Nucleus accumbens (tissue), 56 donors: ENCODE data around the gene CCDC158.
"Not testable (repeated sequence)": the region's sequence is repeated elsewhere in the genome, so short reads cannot be mapped to it uniquely, and the experiment has no call there.

Experiments
- DNase-seq, 56 donors: peaks; one replicate each; lab custom pipeline; 2025; lab: John Stamatoyannopoulos, UW

The CCDC158 gene

DNA sequence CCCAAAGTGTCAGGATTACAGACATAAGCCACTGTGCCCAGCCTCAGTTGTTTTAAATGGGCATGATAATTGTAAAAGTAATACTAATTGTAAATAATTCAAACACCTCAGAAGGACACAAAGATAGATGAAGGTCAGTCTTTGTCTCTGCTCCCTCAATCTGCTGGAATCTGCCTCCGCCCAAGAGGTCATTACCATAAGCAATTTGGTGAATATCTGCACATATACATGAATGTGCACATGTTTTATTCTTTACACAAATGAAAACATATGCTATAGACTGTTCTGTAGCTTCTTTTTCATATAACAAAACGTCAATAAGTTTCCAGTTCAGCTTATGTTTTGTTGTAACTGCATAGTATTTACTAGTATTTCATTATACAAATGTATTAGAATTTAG, 107.4 kb downstream of the CCDC158 start:
- DNase-seq, result no peak

DNA sequence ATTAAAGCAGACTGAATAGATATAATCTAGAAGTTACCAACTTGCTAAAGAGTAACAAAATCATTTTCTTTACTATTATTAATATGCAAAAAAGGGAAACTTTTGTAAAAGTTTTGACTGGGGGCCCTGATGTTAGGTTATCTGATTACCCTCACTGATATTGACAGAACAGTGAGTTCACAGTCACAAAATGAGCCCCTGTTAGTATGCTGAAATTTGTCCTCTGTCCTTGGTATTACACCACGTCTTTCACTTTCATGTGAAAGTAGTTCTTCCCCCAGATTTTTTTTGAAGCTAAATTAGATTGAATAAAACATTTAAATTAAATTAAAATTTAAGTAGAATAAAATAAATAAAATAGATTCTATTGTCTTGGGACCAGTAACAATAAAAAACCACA, 108.5 kb downstream of the CCDC158 start:
- DNase-seq, result no peak

DNA sequence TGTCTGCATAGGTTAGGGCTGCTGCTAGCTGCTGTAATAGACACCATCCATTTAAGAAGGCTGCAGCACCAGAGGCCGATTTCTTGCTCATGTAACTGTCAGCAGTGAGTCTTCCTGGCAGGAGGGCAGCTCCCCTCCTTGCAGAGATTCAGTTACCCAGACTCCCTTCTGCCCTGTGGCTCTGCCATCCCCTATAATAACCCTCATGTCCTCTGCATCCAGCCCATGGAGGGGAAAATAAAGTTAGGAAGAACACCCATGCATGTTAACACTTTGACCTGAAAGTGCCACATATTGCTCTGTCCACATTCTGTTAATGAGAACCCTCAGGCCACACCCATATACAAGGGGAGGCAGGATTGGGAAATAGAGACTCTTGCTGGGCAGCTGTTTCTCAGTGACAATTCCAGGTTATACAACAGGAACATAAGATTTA, 109.0 kb downstream of the CCDC158 start:
- DNase-seq, result no peak

DNA sequence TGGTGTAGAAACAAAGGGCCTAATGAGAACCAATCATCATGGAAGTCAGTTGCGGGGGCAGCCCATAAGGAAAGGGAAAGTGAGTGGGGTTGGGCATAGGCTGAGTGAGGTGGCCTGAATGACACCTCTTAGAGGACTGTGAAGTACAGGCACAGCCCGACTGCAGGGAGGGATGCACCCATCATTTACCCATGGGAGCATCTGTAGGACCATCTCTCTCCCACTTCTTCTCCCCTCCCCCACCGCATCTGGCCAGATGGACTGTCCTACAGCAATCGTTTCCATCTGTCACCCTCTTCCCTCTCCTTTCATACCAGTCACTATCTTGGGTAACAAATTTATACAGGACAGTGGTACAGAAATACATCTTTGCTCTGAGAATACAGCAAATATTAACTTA, 110.3 kb downstream of the CCDC158 start:
- DNase-seq, result no peak

DNA sequence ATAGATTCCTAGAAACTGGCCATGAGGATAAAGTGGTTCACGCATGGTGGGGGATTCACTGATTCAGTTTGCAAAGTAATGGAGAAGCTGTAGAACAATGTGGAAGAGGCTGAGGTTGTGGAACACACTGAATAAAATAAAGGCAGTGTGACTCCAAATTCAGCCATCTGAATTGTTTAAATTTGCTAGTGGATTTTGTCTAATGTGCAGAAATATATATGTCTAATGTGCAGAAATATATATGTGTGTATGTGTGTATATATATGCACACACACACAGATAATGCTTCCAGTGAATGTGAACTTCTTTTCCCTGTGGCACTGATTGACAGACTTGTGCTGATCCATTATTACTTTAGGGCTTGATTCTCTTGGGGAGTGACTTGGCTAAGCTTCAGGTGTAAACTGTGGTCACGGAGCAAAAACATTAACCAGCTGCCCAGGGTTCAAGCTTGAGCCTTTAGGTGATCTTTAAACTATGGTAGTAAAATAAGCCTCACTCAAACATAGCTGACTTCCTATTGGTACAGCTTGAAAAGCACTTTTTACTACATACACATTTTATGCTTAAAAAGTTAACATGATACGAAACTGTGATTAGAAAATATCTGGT, 110.9 kb downstream of the CCDC158 start:
- DNase-seq, result no peak

DNA sequence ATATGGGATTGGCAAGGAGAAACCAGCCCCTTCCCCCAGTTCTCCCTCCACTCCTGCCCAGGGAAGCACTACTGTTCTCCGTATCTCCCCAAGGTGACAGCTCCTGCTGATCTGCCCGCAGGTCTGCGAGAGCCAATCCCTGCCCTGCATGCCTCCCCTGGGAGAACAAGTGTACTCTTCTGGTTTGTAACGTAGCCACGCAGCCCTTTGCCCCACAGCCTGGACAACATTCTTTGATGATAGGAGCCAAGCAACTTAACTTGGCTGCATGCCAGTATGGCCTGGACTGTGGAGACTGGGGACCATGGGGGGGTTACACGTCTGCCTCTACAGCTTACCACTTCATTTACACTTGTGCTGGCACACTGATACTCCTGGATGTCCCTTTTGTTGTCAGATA, 112.4 kb downstream of the CCDC158 start:
- DNase-seq, result peak in 2 of 56 donors; percentile 1

DNA sequence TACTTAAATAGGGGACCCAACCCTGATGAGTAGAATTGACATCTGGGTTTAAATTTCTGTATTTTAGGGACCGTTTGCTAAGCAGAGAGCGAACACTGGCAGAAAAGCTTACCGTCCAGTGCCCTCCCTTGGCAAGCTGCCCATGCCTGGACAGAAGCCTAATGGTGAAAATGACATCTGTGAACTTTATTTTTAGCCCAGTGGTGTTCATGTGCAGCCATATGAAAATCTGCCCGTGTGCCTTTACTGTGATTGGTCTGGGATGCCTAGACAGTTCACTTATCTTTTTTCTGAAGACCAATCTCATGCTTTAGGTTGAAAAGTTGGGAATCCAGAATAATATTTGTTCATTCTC, 113.3 kb downstream of the CCDC158 start:
- peak in 1 of 56 donors; percentile 22 for DNase-seq

DNA sequence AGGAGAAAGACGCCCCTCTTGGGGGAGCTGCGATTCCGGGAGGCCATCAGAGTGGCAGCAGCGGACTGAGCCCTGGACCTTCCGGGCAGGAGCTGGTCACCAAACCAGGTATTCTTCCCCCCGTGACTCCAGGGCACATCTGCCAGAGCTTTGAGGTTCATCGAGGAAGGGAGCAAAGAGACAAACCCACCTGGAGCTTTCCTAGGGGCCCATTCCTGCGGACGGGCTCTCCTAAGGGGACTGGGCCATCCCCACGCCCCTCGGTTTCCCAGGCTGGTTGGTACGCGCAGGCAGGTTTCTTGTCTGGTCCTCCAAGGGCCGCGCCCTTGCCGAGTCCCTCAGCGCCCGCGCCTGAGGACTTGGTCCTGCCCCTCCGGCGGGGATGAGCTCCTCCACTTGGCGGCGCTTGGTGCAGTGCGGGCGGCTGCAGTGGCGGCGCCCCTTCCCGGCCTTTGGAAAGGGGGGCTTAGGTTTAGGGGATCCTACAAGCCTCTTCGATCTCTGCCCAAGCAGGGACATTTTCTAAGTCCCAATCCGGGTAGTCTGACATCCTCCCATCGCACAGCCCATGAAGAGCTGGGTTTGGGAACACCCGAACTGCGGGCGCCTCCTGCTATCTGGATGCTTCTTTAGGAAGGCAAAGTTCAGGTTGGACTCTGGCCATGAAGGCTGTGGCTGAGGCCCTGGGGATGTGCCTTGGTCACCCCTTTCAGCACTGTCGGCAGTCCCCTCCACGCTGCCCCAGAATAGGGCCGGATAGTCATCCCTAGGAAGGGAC, 113.9 kb downstream of the CCDC158 start:
- DNase-seq, result peak in 19 of 56 donors; percentile 1 to 54 (median 17)

DNA sequence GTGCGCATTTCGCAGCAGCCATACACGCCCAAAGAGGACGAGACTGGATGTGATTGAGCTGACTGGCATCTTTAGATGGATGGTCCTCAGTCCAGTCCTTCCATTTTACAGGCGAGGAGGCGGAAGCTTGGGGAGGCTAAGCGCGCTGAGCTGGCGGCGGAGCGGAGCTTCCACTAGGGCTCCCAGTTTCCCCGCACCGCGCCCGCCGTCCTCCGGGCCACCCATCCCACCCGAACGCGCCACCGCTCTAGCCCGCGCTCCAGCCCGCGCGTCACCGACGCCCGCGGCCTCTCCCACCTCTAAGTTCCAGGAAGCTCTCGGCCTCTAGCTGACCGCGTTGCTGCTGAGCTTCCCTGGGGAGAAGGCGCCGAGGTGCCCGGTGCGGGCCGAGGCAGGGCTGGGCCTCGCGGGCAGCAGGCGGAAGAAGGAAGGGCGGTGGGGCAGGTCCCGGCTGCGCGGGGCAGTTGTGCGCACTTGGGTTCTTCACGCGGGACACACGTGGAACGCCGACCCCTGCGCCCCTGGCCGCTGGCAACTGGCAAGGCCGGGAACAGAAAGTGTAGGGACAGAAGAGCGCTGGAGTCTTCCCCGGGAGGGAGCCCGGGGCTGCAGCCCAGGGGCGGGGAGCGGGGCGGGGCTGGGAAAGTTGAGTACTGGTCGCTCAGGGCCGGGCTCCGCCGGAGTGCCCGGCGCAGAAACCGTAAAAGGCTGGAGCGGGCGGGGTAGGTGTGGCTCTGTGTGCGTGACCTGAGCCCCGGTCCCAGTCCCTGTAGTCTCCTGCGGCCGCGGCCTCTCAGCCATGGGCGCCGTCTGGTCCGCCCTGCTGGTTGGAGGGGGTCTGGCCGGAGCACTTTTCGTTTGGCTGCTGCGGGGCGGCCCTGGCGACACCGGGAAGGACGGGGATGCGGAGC, 114.7 kb downstream of the CCDC158 start, which contains the start of gene STBD1:
Gene STBD1, plus strand, starts transcription at position 763 of the 911 bp plus-strand sequence. Its CDS starts 37 bp downstream, at position 800.
- peak in 25 of 56 donors; percentile 3 to 59 (median 29) for DNase-seq

DNA sequence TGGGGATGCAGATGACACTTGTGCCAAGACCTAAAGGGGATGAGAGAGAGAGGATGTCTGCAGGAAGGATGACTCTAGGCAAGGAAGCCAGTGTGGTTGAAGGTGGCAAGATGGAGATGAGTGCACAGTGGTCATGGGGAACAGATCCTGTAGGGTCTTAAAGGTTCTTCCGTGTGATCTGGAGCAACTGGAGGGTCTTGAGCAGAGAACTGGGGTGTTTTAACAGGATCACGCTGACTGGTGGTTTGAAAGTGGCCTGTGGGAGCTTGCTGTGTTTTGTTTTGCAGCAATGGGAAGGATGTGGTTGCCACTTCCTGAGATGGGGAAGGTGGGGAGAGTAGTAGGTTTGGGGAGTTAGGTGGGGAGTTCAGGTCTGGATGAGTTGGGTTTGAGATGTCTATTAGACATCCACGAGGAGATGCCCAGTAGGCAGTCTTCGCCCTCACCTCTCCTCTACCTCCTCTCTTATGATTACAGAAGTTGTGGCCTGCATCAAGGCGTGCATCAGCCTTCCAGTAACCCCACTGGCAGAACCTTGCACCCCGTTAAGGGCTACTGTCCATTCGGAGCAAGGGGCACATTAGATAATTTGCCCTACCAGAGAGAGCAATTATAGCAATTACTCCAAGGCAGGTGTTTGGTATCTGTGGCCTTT, 115.8 kb downstream of the CCDC158 start:
- DNase-seq, result no peak

DNA sequence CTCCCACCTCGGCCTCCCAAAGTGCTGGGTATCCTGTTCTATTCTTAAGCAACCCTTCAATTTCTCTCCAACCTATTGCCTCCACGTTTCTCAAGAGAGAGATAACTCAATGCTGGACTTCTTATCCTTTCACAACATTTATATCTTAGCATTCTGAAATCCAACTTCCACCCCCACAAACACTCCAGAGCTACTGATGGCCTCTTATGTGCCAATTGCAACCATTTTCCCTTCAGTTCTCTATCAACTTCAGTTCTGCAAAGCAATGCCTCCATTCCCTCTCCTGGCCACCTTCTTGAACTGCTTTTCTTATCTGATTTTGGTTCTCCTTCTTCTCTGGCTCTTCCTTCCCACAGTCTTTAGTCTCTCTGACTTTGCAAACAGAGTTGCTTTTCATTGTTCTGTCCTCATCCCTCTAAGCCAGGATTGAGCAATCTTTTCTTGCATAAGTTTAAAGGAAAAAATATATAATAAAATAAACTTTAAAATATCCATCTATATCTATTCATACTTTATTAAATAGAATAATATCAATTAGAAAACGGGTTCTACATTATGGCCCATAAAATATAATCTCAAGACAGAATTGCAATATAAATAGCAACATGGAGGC, 118.0 kb downstream of the CCDC158 start:
- DNase-seq, result no peak

DNA sequence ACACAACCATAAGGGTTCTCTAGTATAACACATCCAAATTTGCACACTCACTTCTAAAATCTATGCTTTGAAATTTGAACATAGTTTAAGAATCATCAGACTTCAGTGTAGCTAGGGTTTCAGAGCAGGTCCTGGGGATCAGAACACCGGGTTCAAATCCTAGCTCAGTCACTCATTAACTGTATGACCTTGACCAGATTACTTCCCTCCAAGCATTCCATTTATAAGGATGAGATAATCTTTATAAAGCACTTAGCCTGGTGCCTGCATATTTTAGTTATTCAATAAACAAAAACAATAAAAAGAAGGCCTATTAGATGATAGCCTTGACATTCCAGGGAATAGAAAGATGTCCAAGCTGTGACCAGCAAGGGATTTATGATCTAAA, 119.2 kb downstream of the CCDC158 start:
- no peak for DNase-seq

DNA sequence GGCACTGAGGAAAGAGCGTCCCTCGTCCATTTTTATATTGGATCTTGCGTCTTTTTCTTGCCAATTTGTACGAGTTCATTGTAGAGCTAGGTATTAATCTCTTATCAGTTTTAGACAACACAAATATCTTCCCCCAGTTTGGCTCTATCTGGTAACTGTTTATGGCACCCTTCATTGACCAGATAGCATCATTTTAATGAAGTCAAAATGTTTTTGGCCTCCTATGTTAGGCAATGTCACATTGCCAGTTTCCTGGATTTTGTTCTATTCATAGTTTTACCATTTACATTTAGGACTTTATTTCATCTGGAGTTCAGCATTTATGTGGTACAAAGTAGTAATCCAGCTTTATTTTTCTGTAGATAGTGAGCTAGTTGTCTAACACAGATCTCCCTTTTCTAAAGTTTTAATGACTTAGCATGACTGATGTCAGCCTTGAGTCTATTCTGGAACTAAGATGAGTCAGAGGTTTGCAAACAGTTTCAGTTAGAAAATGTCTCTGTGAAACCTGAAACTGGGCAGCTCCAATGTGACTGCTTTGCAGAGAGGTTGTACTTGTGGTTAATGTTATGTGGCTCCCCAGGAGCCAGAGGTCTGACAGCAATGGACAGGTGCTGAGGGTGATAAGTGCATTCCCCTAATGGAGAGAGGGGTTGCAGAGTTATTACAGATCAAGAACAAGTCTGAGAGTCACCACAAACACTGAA, 119.7 kb downstream of the CCDC158 start:
- no peak for DNase-seq

DNA sequence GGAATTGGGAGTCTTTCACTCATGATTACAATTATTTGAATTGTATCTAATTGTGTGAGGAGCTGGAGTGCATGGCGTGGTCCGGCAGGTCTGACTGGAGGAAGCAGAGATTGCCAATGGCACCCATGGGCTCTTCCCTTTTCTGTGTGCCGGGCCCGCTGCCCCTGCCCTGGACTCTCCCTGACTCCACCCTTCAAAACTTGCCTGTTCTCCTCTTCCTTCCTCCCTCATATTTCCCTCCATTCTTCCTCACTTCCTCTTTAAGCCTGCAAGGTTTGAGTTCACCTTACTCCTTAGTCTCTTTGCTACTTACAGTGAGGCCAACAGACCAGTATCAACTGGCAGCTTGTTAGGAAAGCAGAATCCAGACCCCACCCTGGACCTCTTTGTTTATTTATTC, 120.9 kb downstream of the CCDC158 start:
- DNase-seq, result no peak

DNA sequence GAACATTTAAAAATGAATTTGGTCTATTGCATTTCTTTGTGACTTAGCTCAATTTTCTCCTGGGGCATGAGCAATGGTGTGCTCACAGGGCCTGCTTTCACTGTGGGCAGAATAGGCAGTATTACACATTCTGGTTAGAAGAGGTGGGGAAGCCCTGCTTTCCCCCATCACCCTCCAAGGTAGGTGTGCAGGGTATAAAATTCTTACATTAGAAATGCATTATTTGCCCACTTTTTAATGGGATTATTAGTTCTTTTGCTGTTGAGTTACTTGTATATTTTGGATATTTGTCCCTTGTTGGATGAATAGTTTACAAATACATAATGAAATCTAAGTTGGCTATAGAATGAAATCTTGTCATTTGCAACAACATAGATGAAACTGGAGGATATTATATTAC, 122.7 kb downstream of the CCDC158 start:
- no peak for DNase-seq

DNA sequence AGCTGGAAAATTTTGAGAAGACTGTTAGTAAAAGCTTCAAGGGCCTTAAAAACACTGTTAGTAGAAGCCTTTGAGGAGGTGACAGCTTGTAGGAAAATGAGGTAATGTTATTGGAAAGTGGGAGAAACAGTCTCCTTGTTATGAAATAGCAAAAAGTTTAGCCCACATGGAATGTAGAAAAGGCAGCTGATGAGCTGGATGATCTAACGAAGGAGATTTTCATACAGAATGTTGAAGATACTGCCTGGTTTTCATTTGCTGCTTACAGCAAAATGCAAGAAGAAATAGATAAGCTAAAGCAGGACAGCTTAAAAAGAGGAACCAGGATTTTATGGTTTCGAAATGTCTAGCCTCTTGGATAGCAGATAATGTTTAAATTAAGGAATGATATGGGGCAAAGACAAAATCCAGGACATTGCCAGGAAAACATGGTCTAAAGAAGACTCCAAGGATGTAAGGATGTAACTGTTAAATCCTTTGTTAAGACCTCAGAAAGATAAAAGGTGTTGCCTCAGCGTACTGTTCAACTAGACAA, 124.6 kb downstream of the CCDC158 start:
- DNase-seq, result no peak

DNA sequence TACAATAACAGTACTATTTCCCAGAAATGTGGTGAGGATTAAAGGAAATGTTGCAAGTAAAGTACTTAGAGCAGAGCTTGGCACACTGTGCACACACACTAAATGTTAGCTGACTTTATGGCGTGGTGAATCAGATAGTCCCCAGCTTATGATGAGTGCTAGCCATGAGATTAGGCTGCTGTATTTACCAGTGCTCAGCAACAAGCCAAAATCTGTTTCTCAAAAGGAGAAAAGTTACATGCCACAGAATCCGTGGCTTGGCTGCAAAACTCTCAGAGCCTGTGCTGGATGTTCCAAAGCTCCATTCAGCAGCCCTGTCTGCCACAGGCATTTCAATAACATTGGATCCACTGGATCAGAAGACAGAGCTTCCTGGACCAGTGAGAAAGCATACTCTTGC, 127.2 kb downstream of the CCDC158 start:
- no peak for DNase-seq

DNA sequence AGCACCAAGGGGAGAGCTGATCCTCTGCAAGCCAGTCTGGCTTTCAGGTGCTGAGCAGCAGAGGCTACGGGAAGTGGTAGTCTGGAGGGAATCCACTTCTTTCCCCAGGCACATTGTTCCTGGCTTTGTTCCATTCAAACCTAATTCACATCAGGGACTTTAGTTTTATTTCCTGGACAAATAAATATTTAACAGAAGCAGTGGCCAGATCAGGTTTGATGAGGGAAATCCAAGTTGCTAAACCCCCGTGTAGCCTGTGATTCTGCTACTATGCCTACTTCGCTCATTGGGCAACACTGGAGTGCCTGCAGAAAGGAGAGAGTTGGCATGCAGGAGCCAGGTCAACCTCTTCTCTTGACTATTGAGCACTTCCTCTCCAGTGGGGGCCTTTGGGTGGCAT, 128.2 kb downstream of the CCDC158 start:
- no peak for DNase-seq

DNA sequence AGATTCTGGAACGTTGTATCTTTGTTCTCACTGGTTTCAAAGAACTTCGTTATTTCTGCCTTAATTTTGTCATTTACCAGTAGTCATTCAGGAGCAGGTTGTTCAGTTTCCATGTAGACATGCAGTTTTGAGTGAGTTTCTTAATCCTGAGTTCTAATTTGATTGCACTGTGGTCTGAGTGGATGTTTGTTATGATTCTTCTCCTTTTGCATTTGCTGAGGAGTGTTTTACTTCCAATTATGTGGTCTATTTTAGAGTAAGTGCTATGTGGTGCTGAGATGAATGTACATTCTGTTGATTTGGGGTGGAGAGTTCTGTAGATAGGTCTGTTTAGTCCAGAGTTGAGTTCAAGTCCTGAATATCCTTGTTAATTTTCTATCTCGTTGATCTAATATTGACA, 133.1 kb downstream of the CCDC158 start:
- not testable (repeated sequence) for DNase-seq
